Brain microvascular endothelial cell (primary cell): ENCODE measurements around the gene PLXNB1.

ENCODE experiments used
- DNase-seq: peaks from one replicate; pipeline ENCODE4 v3.0.0-alpha.2; 2020
- H3K27ac ChIP-seq: fragments of 250-450 bp; sonication (Bioruptor Pico); 2 replicates; pipeline ENCODE4 v1.5.1; 2020; ENCODE audit warnings: mild to moderate bottlenecking, moderate library complexity
- H3K27me3 ChIP-seq: fragments of 250-450 bp; sonication (Bioruptor Pico); replicated peaks from 2 replicates; pipeline ENCODE4 v1.5.1; 2020; ENCODE audit warnings: mild to moderate bottlenecking
- H3K36me3 ChIP-seq: fragments of 250-450 bp; sonication (Bioruptor Pico); replicated peaks from 2 replicates; pipeline ENCODE4 v1.5.1; 2020; ENCODE audit warnings: mild to moderate bottlenecking
- H3K4me3 ChIP-seq: 2 replicates; pipeline ENCODE4 v1.5.1; 2011; ENCODE audit warnings: low read depth, mild to moderate bottlenecking, control low read depth, low read length, moderate library complexity
- in situ Hi-C: cut with HindIII; loops from 2 replicates; pipeline ENCODE4 v1.10.0; 2017; ENCODE audit warnings: low sequenced_read_pairs, low pct_ligation_motif_present
- TF ChIP-seq, protein P1 (sequence below): IDR thresholded peaks from 2 replicates; pipeline ENCODE4 v1.5.1; 2011; ENCODE audit warnings: low read depth, mild to moderate bottlenecking, moderate library complexity, low read length, control low read depth, inconsistent platforms; ENCODE audit errors: missing control alignments

The PLXNB1 gene

GRCh38 chr3:48418140-48418539 lies 11.7 kb downstream of the PLXNB1 start:
- no peaks in the 10 kb centered on the region for H3K27me3 ChIP-seq
- H3K27ac ChIP-seq = no peak overlapping the region
- DNase-seq = no peak
- TF ChIP-seq, protein P1, sequence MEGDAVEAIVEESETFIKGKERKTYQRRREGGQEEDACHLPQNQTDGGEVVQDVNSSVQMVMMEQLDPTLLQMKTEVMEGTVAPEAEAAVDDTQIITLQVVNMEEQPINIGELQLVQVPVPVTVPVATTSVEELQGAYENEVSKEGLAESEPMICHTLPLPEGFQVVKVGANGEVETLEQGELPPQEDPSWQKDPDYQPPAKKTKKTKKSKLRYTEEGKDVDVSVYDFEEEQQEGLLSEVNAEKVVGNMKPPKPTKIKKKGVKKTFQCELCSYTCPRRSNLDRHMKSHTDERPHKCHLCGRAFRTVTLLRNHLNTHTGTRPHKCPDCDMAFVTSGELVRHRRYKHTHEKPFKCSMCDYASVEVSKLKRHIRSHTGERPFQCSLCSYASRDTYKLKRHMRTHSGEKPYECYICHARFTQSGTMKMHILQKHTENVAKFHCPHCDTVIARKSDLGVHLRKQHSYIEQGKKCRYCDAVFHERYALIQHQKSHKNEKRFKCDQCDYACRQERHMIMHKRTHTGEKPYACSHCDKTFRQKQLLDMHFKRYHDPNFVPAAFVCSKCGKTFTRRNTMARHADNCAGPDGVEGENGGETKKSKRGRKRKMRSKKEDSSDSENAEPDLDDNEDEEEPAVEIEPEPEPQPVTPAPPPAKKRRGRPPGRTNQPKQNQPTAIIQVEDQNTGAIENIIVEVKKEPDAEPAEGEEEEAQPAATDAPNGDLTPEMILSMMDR = no peak
- no peak overlapping the region for H3K4me3 ChIP-seq
- H3K36me3 ChIP-seq = no peaks in the 10 kb centered on the region
- in situ Hi-C loops = no loop called here

- no peak for DNase-seq
- in situ Hi-C loops = no loop called here
- H3K27me3 ChIP-seq = no peaks in the 10 kb centered on the region
- TF ChIP-seq, protein P1 = no peak
- H3K27ac ChIP-seq = no peak overlapping the region
- no peaks in the 10 kb centered on the region for H3K36me3 ChIP-seq
- no peak overlapping the region for H3K4me3 ChIP-seq
Observed at GRCh38 chr3:48417529-48418108, 12.3 kb downstream of the PLXNB1 start.

DNA sequence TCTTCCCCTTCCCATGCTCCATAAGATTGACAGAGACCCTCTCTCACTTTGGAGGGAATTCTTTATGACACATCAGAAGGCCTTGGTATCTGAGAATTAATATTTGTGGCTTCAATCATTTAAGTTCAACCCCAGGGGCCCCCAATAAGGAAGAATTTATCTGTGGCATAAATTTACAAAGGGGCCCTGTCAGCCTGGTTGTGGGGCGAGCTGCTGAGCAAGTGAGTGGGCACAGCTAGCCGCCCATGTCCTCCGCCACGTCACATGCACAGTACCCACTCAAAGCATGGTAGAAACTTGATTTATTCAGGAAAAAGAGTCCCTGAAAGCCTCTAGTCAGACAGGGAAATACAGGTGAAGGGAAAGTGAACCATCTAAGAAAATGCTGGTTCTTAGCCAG lies 13.3 kb downstream of the PLXNB1 start:
- TF ChIP-seq, protein P1 = no peak
- no peak overlapping the region for H3K27ac ChIP-seq
- in situ Hi-C loops = no loop called here
- H3K36me3 ChIP-seq = no peaks in the 10 kb centered on the region
- H3K27me3 ChIP-seq = no peaks in the 10 kb centered on the region
- no peak for DNase-seq
- no peak overlapping the region for H3K4me3 ChIP-seq

DNA sequence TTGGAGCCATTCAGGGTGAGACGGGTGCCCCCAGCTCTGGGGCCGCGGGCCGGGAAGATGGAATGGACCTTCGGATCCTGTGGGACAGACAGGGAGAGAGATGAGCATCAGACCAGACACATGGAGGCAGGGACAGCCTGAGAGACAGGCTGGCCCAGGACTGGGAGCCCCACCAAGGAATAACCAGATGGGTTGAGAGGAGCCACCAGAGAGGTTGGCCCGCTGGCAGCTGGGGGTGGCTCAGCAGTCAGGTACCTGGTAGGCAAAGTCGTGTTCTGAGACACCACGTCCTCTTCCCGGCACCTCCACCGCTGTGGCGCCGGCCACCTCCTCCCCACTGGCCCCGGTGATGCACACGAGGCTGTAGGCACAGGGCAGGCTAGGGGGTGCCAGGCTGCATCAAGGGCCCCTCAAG lies 13.8 kb downstream of the PLXNB1 start:
- DNase-seq = no peak
- Histone ChIP-seq H3K27ac (no peak overlapping the region), H3K36me3 (no peaks in the 10 kb centered on the region), H3K27me3 (no peaks in the 10 kb centered on the region), H3K4me3 (no peak overlapping the region)
- in situ Hi-C loops = no loop called here
- TF ChIP-seq, protein P1 = no peak

DNA sequence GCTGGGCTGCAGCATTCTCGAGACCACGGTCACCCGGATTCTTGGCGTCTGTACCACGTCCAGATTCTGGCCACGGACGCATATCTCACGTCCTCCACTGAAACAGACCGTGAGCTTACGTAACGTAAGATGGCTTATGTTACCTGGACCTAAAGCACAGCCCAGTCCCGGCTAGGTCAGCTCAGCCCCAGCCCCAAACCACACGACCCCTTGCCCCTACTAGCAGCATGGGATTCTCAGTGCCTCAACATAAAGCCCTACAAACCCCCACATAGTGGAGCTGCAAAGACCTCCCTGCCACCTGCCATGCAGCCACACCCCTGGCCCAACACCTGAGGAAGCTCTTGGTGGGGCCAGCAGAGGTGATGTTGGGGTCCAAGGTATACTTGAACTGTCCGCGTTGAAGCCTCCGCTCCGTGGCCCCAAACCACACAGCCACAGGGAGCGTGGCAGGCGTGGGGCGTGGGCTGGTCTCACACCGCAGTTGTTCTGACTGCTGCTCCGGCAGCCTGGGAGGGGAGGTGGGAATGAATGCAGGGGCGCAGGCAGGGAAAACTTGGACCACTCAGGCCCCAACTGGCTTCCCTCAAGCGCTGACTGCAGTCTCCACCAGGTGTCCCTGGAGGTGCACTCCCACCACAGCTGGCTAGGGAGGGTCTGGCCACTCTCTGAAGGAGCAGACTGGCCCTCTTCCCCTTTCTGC lies 14.5 kb downstream of the PLXNB1 start:
- TF ChIP-seq, protein P1 = peak; percentile 17
- in situ Hi-C loops = no loop called here
- H3K36me3 ChIP-seq = no peaks in the 10 kb centered on the region

More for the DNA sequence above, 14.5 kb downstream of the PLXNB1 start:
- Histone ChIP-seq H3K4me3 (no peak overlapping the region), H3K27ac (no peak overlapping the region), H3K27me3 (no peaks in the 10 kb centered on the region)
- DNase-seq = no peak
